ENCODE results near the gene ARG2. TPM values are rescaled to one million over a fixed set of nuclear protein-coding genes. Genes with fewer than 3 reads are reported as not detected.

Gene ARG2
- total and polyA plus RNA-seq, 2 of the 4 experiments (the other 2 are of a cell fraction), result 1.1 to 2.5 TPM

DNA sequence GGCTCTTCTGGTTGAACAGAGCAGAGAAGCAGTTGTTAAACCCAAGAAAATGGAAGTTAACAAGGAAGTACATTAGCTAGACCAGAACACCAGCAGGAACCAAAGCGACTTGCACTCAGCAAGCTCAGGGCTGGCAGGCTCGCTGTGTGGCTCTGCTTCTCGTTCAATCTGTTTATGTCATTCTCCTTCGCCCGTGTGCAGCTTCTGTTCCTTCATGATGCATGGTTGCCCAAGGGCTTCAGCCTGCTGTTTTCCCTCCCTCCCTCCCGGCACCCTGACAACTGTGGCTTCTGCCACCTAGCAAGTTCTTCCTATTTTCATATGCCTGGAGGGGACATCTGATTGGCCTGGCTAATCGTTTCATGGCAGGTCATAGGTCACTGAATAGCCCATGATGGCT, 44.9 kb upstream of the ARG2 start:
- in situ Hi-C loops (cut with MboI; ENCODE audit: low sequenced_read_pairs), result no loop called here

More for the DNA sequence above, 44.9 kb upstream of the ARG2 start:
- 63% methylated on average over 3 of the region's 7 CpGs; no CpG with 5 or more reads in 1 of the 2 experiments for WGBS, 2 experiments (ENCODE audit: extremely low coverage in 2 of 2, insufficient read length in 1 of 2)
- Histone ChIP-seq H2AK9ac (replicated peaks; ENCODE audit: low read depth, low read length, poor library complexity) (no peak overlapping the region), H3K27ac (ENCODE audit: insufficient read depth, low read length) (no peak overlapping the region), H3K9me3 (ENCODE audit: control insufficient read depth, insufficient read depth, low read length) (no peaks in the 10 kb centered on the region), H3K36me3 (ENCODE audit: control insufficient read depth, insufficient read depth, low read length) (no peaks in the 10 kb centered on the region), H3K18ac (ENCODE audit: low read depth, low read length) (no peak overlapping the region), H2BK120ac (ENCODE audit: low read depth, low read length) (no peak overlapping the region), H2BK5ac (ENCODE audit: low read depth, low read length, poor library complexity, severe bottlenecking) (no peak overlapping the region), H3K79me1 (ENCODE audit: low read depth in 1 of 2, low read length in 2 of 2) (no peaks in the 10 kb centered on the region), H3K56ac (ENCODE audit: extremely low read depth, insufficient read depth, low read length) (no peak overlapping the region), H4K5ac (ENCODE audit: low read depth, low read length) (no peak overlapping the region), H2AFZ (replicated peaks; ENCODE audit: low read length, poor library complexity) (no peak overlapping the region), H4K20me1 (ENCODE audit: insufficient read depth, low read length) (no peaks in the 10 kb centered on the region), H3K9me1 (ENCODE audit: insufficient read depth, low read length) (0 out of 2 replicates have a peak, but pooled peaks cover 3% of the 10 kb centered on the region), H3K4ac (ENCODE audit: low read depth, low read length) (no peak overlapping the region), H4K91ac (ENCODE audit: insufficient read depth, low read depth, low read length) (no peak overlapping the region), H3K4me2 (ENCODE audit: low read depth, low read length) (no peak overlapping the region), H2AK5ac (ENCODE audit: low read depth, low read length) (no peak overlapping the region), H3K4me1 (ENCODE audit: control insufficient read depth, insufficient read depth, low read length) (no peaks in the 10 kb centered on the region), H3K9ac (ENCODE audit: low read depth, low read length) (no peak overlapping the region), H3K14ac (replicated peaks; ENCODE audit: low read depth, low read length) (no peak overlapping the region), H3K23ac (ENCODE audit: low read depth, low read length) (no peak overlapping the region), H2BK20ac (ENCODE audit: low read depth, low read length) (no peak overlapping the region), H4K8ac (ENCODE audit: low read depth in 2 of 2, low read length in 2 of 2) (no peak overlapping the region), H2BK15ac (ENCODE audit: low read depth, low read length) (no peak overlapping the region), H3K4me3 (ENCODE audit: insufficient read depth, low read depth, low read length) (no peak overlapping the region), H3K27me3 (ENCODE audit: control insufficient read depth, insufficient read depth, low read length) (peaks cover 6% of the 10 kb centered on the region)
- no TSS peak for BruUV-seq (replicated peaks)
- intact Hi-C loops (cut with micrococcal nuclease) (no loop called here), dilution Hi-C loops (cut with HindIII; ENCODE audit: low sequenced_read_pairs, unreplicated experiment) (no loop called here)
- TF ChIP-seq, protein P1, sequence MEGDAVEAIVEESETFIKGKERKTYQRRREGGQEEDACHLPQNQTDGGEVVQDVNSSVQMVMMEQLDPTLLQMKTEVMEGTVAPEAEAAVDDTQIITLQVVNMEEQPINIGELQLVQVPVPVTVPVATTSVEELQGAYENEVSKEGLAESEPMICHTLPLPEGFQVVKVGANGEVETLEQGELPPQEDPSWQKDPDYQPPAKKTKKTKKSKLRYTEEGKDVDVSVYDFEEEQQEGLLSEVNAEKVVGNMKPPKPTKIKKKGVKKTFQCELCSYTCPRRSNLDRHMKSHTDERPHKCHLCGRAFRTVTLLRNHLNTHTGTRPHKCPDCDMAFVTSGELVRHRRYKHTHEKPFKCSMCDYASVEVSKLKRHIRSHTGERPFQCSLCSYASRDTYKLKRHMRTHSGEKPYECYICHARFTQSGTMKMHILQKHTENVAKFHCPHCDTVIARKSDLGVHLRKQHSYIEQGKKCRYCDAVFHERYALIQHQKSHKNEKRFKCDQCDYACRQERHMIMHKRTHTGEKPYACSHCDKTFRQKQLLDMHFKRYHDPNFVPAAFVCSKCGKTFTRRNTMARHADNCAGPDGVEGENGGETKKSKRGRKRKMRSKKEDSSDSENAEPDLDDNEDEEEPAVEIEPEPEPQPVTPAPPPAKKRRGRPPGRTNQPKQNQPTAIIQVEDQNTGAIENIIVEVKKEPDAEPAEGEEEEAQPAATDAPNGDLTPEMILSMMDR (conservative IDR thresholded peaks at IDR 0.05; ENCODE audit: low read depth, low read length), result no peak
- no peak for TF ChIP-seq CEBPB (IDR thresholded peaks at IDR 0.05; ENCODE audit: low read depth, low read length)
- no peak for TF ChIP-seq POLR2A (IDR thresholded peaks at IDR 0.05; ENCODE audit: low read depth, low read length)
- TF ChIP-seq MAZ (IDR thresholded peaks at IDR 0.05; ENCODE audit: borderline replicate concordance, low read depth, low read length), result no peak
- TF ChIP-seq SMC3 (IDR thresholded peaks at IDR 0.05; ENCODE audit: low read depth, low read length), result no peak
- no peak for TF ChIP-seq RFX5 (IDR thresholded peaks at IDR 0.05; ENCODE audit: low read depth, low read length)
- TF ChIP-seq MAFK (IDR thresholded peaks at IDR 0.05; ENCODE audit: low read depth, low read length), result no peak
- no peak for TF ChIP-seq NFE2L2 (IDR thresholded peaks at IDR 0.05; ENCODE audit: low read depth, low read length)
- TF ChIP-seq, protein P2, sequence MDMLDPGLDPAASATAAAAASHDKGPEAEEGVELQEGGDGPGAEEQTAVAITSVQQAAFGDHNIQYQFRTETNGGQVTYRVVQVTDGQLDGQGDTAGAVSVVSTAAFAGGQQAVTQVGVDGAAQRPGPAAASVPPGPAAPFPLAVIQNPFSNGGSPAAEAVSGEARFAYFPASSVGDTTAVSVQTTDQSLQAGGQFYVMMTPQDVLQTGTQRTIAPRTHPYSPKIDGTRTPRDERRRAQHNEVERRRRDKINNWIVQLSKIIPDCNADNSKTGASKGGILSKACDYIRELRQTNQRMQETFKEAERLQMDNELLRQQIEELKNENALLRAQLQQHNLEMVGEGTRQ (IDR thresholded peaks at IDR 0.05; ENCODE audit: low read depth, low read length), result no peak
- TF ChIP-seq BHLHE40 (IDR thresholded peaks at IDR 0.05; ENCODE audit: low read depth, low read length), result no peak
- no peak for TF ChIP-seq RCOR1 (IDR thresholded peaks at IDR 0.05; ENCODE audit: insufficient replicate concordance, low read length)
- TF ChIP-seq RAD21 (IDR thresholded peaks at IDR 0.05; ENCODE audit: low read length), result no peak
- TF ChIP-seq MXI1 (IDR thresholded peaks at IDR 0.05; ENCODE audit: borderline replicate concordance, low read depth, low read length), result no peak
- ATAC-seq (ENCODE audit: low read depth) (no peak), DNase-seq (no peak)
- POLR2A ChIA-PET (ENCODE audit: unreplicated experiment), result no interaction called here
- CTCF ChIA-PET, result no interaction called here

All from IMR-90 (cell line).